GM12892 (cell line): ENCODE results near the gene TAMALIN.

Experiments
- POLR2A ChIP-seq: IDR thresholded peaks from 2 replicates; pipeline ENCODE4 v1.6.1; 2011; ENCODE audit warnings: low read depth, low read length, control low read depth
- POLR2AphosphoS5 ChIP-seq: IDR thresholded peaks from 2 replicates; pipeline ENCODE4 v1.6.1; 2011; ENCODE audit warnings: low read depth, low read length, control low read depth
- TAF1 ChIP-seq: IDR thresholded peaks from 2 replicates; pipeline ENCODE4 v1.6.1; 2011; ENCODE audit warnings: low read depth, mild to moderate bottlenecking, control low read depth, low read length, borderline replicate concordance

GRCh38 chr12:51973560-51973959 lies 33.2 kb upstream of the TAMALIN start:
- TF ChIP-seq POLR2A (no peak), POLR2AphosphoS5 (no peak), TAF1 (no peak)
